Measurements from ENCODE around the gene PRR20A.
"Not testable (repeated sequence)": the region's sequence is repeated elsewhere in the genome, so short reads cannot be mapped to it uniquely, and the experiment has no call there.

PRR20A gene

DNA sequence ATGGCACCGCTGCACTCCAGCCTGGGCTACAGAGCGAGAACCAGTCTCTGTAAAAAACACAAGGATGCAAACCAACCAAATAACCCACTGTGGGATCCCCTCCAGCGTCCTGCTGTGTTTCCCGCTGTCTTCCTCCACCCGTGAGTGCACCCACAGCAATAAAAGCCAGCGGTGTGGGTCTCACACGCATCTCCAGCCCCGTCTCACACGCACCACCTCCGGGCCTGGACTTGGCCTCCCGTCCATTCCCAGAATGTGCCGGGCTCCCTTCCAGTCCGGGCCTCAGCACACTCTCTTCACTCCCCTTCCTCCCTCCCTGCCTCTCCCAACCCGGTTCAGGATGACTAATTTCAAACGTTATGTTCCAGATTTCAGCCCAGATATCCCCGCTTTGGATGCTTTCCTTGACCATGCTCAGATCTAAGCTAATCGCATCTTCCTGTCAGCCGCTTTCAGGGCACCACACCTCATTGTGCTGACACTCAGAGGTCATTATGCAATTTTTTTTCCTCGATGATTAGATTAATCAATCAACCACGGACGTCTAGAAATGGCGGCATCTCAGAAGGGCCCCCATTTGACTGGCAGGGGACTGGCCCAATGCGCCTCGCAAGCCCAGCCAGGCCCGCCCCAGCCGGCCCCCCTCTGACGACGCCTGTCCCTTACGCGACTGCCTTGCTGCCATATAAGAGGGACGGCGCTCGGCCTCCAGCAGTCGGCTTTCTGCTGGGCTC lies at the start of gene PRR20A:
Gene PRR20A (plus strand): TSS at position 684 of the 734 bp plus-strand sequence. CDS start 387 bp downstream, outside the sequence.
- FAIRE-seq: not testable (repeated sequence)

GRCh38 chr13:57114945-57115344 lies 25.8 kb upstream of the PRR20A start:
- no peak for FAIRE-seq

GRCh38 chr13:57123681-57124080 lies 17.0 kb upstream of the PRR20A start:
- no peak for FAIRE-seq

DNA sequence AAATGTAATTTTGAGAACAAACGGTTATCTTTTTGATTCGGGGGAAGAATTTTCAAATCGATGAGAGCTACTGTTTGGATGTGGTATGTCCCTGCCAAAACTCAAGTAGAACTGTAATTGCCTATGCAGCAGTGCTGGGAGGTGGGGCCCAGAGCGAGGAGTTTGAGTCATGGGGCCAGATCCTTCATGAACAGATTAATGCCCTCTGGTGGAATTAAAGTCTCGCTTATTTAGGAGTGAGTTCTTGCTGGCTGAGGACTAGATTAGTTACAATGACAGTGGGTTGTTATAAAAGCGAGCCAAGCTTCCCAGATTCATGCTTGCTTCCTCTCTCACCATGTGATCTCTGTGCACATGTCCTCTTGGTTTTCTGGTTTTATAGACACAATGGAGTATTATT lies 11.8 kb upstream of the PRR20A start:
- no peak for FAIRE-seq

- no peak for FAIRE-seq
Observed at GRCh38 chr13:57136093-57136492, 4.6 kb upstream of the PRR20A start.

GRCh38 chr13:57137585-57137984 lies 3.1 kb upstream of the PRR20A start:
- no peak for FAIRE-seq

DNA sequence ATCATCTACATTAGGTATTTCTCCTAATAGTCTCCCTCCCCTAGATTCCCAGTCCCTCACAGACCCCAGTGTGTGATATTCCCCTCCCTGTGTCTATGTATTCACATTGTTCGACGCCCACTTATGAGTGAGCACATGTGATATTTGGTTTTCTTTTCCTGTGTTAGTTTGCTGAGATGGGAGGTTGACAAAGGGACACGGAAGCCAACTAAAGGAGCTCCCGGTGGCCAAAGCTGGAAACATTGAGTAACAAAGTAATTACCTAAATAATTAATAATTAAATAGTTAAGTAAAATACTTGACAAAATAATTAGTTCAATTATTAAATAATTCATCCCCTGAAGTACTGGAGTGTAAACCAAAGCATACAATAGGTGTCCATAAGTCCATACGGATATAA lies 1.7 kb upstream of the PRR20A start:
- no peak for FAIRE-seq

DNA sequence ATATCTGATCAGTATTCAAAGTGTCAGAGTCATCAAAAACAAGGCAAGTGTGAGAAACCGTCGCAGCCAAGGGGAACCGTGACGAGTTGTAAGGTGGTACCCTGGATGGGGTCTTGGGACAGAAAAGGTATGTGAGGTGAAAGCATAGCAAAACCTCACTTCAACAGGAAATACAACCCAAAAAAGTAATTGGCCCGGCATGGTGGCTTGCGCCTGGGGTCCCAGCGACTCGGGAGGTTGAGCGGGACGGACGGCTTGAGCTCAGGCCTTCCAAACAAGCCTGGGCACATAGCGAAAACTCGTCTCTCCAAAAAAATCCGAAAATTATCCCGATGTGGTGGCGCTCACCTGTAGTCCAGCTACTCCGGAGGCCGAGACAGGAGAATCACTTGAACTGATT lies 937 bp upstream of the PRR20A start:
- not testable (repeated sequence) for FAIRE-seq

DNA sequence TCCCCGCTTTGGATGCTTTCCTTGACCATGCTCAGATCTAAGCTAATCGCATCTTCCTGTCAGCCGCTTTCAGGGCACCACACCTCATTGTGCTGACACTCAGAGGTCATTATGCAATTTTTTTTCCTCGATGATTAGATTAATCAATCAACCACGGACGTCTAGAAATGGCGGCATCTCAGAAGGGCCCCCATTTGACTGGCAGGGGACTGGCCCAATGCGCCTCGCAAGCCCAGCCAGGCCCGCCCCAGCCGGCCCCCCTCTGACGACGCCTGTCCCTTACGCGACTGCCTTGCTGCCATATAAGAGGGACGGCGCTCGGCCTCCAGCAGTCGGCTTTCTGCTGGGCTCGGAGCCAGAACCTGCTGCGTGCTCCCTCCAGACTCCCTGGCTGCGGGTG lies 6.5 kb downstream of the PRR20A start, which contains the start of gene PRR20B:
Gene PRR20B (plus strand): TSS at position 301 of the 400 bp plus-strand sequence. CDS start 387 bp downstream, outside the sequence.
- not testable (repeated sequence) for FAIRE-seq

DNA sequence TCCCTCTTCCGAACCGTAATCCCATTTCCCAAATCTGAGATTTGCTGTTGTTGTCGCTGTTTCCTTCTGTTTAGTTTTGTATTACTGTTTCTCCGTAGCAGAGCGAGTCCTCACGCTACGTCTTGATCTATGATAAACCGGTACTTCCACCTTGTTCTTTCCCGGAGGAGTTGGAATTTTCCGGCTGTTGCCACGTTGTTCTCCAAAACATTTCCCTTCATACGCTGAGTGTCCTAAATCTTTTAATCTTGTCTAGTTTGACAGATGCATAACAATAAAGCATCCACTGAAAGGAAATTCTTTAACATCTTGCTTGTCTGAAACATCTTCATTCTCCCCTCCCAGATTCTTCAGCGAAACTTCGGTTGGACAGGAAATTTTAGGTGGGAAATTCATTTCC lies 7.4 kb downstream of the PRR20A start:
- not testable (repeated sequence) for FAIRE-seq

- FAIRE-seq: not testable (repeated sequence)
Observed at GRCh38 chr13:57153761-57154160, 13.0 kb downstream of the PRR20A start, which contains the start of gene PRR20C. Gene PRR20C, plus strand, starts transcription at chr13:57154061. Its CDS starts 387 bp downstream, at chr13:57154448.

- not testable (repeated sequence) for FAIRE-seq
Observed at GRCh38 chr13:57160332-57160731, 19.6 kb downstream of the PRR20A start, which contains the start of gene PRR20D. Gene PRR20D, plus strand, starts transcription at chr13:57160632. Its CDS starts 387 bp downstream, at chr13:57161019.

- not testable (repeated sequence) for FAIRE-seq
Observed at GRCh38 chr13:57166897-57167296, 26.2 kb downstream of the PRR20A start, which contains the start of gene PRR20E. Gene PRR20E, plus strand, starts transcription at chr13:57167197. Its CDS starts 387 bp downstream, at chr13:57167584.

GRCh38 chr13:57191667-57192066 lies 50.9 kb downstream of the PRR20A start:
- FAIRE-seq: no peak

Measured in A204.1 (cell line).